ENCODE data around the gene MEIKIN.
"Not testable (repeated sequence)": the region's sequence is repeated elsewhere in the genome, so short reads cannot be mapped to it uniquely, and the experiment has no call there.

MEIKIN gene

GRCh38 chr5:131902266-131902665, 43.2 kb downstream of the MEIKIN start:
- not testable (repeated sequence) for DNase-seq (ENCODE audit: low read depth)

- peak; percentile 0 for DNase-seq (ENCODE audit: low read depth)
These were observed 45.8 kb downstream of the MEIKIN start for GRCh38 chr5:131899686-131900085.

- no peak for DNase-seq (ENCODE audit: low read depth)
These were observed 61.5 kb downstream of the MEIKIN start for GRCh38 chr5:131883984-131884383.

- DNase-seq (ENCODE audit: low read depth): no peak
These were observed 65.8 kb downstream of the MEIKIN start for GRCh38 chr5:131879705-131880104.

- no peak for DNase-seq (ENCODE audit: low read depth)
These were observed 67.6 kb downstream of the MEIKIN start for GRCh38 chr5:131877873-131878272.

GRCh38 chr5:131871251-131871650, 74.2 kb downstream of the MEIKIN start:
- not testable (repeated sequence) for DNase-seq (ENCODE audit: low read depth)

- DNase-seq (ENCODE audit: low read depth): no peak
These were observed 77.9 kb downstream of the MEIKIN start for GRCh38 chr5:131867524-131867923.

GRCh38 chr5:131863700-131864099, 81.8 kb downstream of the MEIKIN start:
- no peak for DNase-seq (ENCODE audit: low read depth)

- DNase-seq (ENCODE audit: low read depth): no peak
These were observed 88.1 kb downstream of the MEIKIN start for GRCh38 chr5:131857388-131857787.

GRCh38 chr5:131855452-131855851, 90.0 kb downstream of the MEIKIN start:
- no peak for DNase-seq (ENCODE audit: low read depth)

- no peak for DNase-seq (ENCODE audit: low read depth)
These were observed 91.3 kb downstream of the MEIKIN start for GRCh38 chr5:131854134-131854533.

- DNase-seq (ENCODE audit: low read depth): no peak
These were observed 96.8 kb downstream of the MEIKIN start for GRCh38 chr5:131848662-131849061.

GRCh38 chr5:131846536-131846935, 98.9 kb downstream of the MEIKIN start:
- DNase-seq (ENCODE audit: low read depth): no peak

GRCh38 chr5:131845828-131846227, 99.6 kb downstream of the MEIKIN start:
- no peak for DNase-seq (ENCODE audit: low read depth)

- DNase-seq (ENCODE audit: low read depth): not testable (repeated sequence)
These were observed 102.5 kb downstream of the MEIKIN start for GRCh38 chr5:131842971-131843370.

- not testable (repeated sequence) for DNase-seq (ENCODE audit: low read depth)
These were observed 112.8 kb downstream of the MEIKIN start for GRCh38 chr5:131832702-131833101.

GRCh38 chr5:131825404-131826013, 120.0 kb downstream of the MEIKIN start:
- DNase-seq (ENCODE audit: low read depth): no peak

- DNase-seq (ENCODE audit: low read depth): no peak
These were observed 120.8 kb downstream of the MEIKIN start for GRCh38 chr5:131824631-131825030.

- DNase-seq (ENCODE audit: low read depth): no peak
These were observed 124.2 kb downstream of the MEIKIN start for GRCh38 chr5:131821221-131821620.

GRCh38 chr5:131818001-131818724, 127.3 kb downstream of the MEIKIN start:
- DNase-seq (ENCODE audit: low read depth): no peak

- DNase-seq (ENCODE audit: low read depth): no peak
These were observed 130.5 kb downstream of the MEIKIN start for GRCh38 chr5:131814990-131815389.

- DNase-seq (ENCODE audit: low read depth): no peak
These were observed 132.9 kb downstream of the MEIKIN start for GRCh38 chr5:131812371-131813160.

Data from stromal cell of bone marrow (primary cell).